Skin epidermis (tissue), 12 donors: ENCODE results near the gene DNM3.

Experiments used
- H3K27ac ChIP-seq, 21 experiments: fragments of 200-600 bp; sonication (generic) in 11 of 21; one replicate each; pipeline ENCODE4 v1.5.0; 2020; ENCODE audit warnings: mild to moderate bottlenecking in 3 of 21, inconsistent platforms in 2 of 21, moderate library complexity in 2 of 21
- H3K4me3 ChIP-seq, 7 experiments: fragments of 200-600 bp; sonication (generic) in 2 of 7; one replicate each; pipeline ENCODE4 v1.5.0; 2020; ENCODE audit warnings: inconsistent platforms in 2 of 7, mild to moderate bottlenecking in 2 of 7, moderate library complexity in 1 of 7

Gene DNM3

GRCh38 chr1:171954361-171954760, 113.1 kb downstream of the DNM3 start:
- Histone ChIP-seq H3K27ac (no peak overlapping the region), H3K4me3 (no peak overlapping the region)

GRCh38 chr1:171961861-171962260, 120.6 kb downstream of the DNM3 start:
- H3K4me3 ChIP-seq, result no peak overlapping the region
- H3K27ac ChIP-seq, result no peak overlapping the region

- Histone ChIP-seq H3K4me3 (no peak overlapping the region), H3K27ac (no peak overlapping the region)
Observed at GRCh38 chr1:171963762-171964161, 122.5 kb downstream of the DNM3 start.

GRCh38 chr1:171965777-171966176, 124.5 kb downstream of the DNM3 start:
- Histone ChIP-seq H3K27ac (no peak overlapping the region), H3K4me3 (no peak overlapping the region)

GRCh38 chr1:171966426-171967220, 125.3 kb downstream of the DNM3 start:
- Histone ChIP-seq H3K27ac (no peak overlapping the region), H3K4me3 (no peak overlapping the region)

- no peak overlapping the region for H3K27ac ChIP-seq
- no peak overlapping the region for H3K4me3 ChIP-seq
Observed at GRCh38 chr1:171969226-171969625, 127.9 kb downstream of the DNM3 start.

- no peak overlapping the region for H3K4me3 ChIP-seq
- no peak overlapping the region for H3K27ac ChIP-seq
Observed at GRCh38 chr1:171969813-171970212, 128.5 kb downstream of the DNM3 start.

- Histone ChIP-seq H3K4me3 (no peak overlapping the region), H3K27ac (no peak overlapping the region)
Observed at GRCh38 chr1:171972846-171973245, 131.5 kb downstream of the DNM3 start.

GRCh38 chr1:171973421-171973820, 132.1 kb downstream of the DNM3 start:
- Histone ChIP-seq H3K4me3 (no peak overlapping the region), H3K27ac (no peak overlapping the region)

GRCh38 chr1:171981303-171981702, 140.0 kb downstream of the DNM3 start:
- Histone ChIP-seq H3K27ac (no peak overlapping the region), H3K4me3 (no peak overlapping the region)

GRCh38 chr1:171983584-171983983, 142.3 kb downstream of the DNM3 start:
- Histone ChIP-seq H3K4me3 (no peak overlapping the region), H3K27ac (no peak overlapping the region)

- Histone ChIP-seq H3K4me3 (no peak overlapping the region), H3K27ac (no peak overlapping the region)
Observed at GRCh38 chr1:171984262-171984661, 143.0 kb downstream of the DNM3 start.

- Histone ChIP-seq H3K27ac (no peak overlapping the region), H3K4me3 (no peak overlapping the region)
Observed at GRCh38 chr1:171984850-171985485, 143.7 kb downstream of the DNM3 start.

GRCh38 chr1:171985639-171986038, 144.3 kb downstream of the DNM3 start:
- H3K4me3 ChIP-seq, result no peak overlapping the region
- no peak overlapping the region for H3K27ac ChIP-seq

- Histone ChIP-seq H3K27ac (no peak overlapping the region), H3K4me3 (no peak overlapping the region)
Observed at GRCh38 chr1:171988243-171988885, 147.1 kb downstream of the DNM3 start.

GRCh38 chr1:171990371-171990770, 149.1 kb downstream of the DNM3 start:
- H3K4me3 ChIP-seq, result no peak overlapping the region
- H3K27ac ChIP-seq, result no peak overlapping the region

- H3K4me3 ChIP-seq, result no peak overlapping the region
Observed at GRCh38 chr1:171994293-171994692, 153.0 kb downstream of the DNM3 start.

GRCh38 chr1:171995573-171995972, 154.3 kb downstream of the DNM3 start:
- H3K27ac ChIP-seq, result no peak overlapping the region
- H3K4me3 ChIP-seq, result no peak overlapping the region

More at GRCh38 chr1:171994293-171994692, 153.0 kb downstream of the DNM3 start:
- no peak overlapping the region for H3K27ac ChIP-seq

- H3K4me3 ChIP-seq, result no peak overlapping the region
- H3K27ac ChIP-seq, result no peak overlapping the region
Observed at GRCh38 chr1:171997936-171998335, 156.6 kb downstream of the DNM3 start.

- no peak overlapping the region for H3K4me3 ChIP-seq
- no peak overlapping the region for H3K27ac ChIP-seq
Observed at GRCh38 chr1:171998711-171999110, 157.4 kb downstream of the DNM3 start.

GRCh38 chr1:171999756-172000155, 158.5 kb downstream of the DNM3 start:
- no peak overlapping the region for H3K4me3 ChIP-seq
- no peak overlapping the region for H3K27ac ChIP-seq
